H54 (cell line): ENCODE data around the gene INTU.
"Not testable (repeated sequence)": the region's sequence is repeated elsewhere in the genome, so short reads cannot be mapped to it uniquely, and the experiment has no call there.

Experiments used
- DNase-seq: peaks from one replicate; pipeline ENCODE4 v3.0.0; 2011; ENCODE audit warnings: low spot score, mixed read lengths; ENCODE audit not compliant: insufficient read length
- FAIRE-seq: peaks from 3 replicates; lab custom pipeline; 2011; peaks lifted over from hg19 to GRCh38; lab: Jason Lieb, UNC
- POLR2A ChIP-seq: IDR thresholded peaks from 2 replicates; pipeline ENCODE4 v1.6.1; 2011; ENCODE audit warnings: low read depth, mild to moderate bottlenecking, low read length

INTU gene

DNA sequence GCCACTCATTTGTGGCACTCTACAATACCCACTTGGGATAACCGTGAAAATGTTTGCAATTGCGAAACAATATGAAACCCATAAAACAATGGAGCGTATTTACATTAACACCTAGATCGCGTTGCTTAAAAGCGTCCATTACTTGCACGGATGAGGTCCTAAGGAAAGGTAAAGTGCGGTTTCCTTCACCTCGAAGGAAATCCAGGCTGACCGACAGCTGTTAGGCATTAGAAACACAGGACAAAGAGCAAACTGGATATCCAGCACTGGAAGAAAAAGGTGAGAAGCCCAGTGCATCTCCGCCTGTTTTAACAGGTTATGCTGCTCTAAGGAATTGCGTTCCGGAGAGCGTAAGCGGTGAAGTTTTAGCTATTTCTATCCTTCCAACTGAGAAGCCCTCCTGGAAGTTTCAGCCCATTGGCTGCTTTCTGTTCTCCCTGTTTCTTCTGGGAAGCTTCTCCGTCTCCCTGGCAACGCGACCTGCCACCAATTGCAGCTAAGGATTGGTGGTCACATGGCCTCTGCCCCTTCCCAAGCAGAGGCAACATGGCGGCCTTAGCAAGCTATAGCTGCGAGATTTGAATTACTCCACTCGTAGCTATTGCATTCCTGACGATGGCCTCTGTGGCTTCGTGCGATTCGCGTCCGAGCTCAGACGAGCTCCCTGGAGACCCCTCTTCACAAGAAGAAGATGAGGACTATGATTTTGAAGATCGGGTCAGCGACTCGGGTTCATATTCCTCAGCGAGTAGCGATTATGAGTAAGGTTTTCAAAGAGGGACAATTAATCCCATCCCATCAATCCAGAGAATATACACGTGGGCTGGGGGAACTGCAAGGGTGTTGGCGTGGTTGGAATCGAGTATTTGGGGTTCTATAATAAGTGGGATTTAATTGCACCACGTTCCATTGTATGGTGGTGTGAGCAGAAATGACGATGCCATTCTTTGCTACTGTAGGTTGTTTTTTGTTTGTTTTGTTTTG is at the start of gene INTU:
INTU (plus strand) TSS at position 538 of the 984 bp plus-strand sequence; CDS start at position 616, 78 bp downstream.
- DNase-seq, result peak; percentile 53
- TF ChIP-seq POLR2A, result no peak
- peak; percentile 98 for FAIRE-seq

DNA sequence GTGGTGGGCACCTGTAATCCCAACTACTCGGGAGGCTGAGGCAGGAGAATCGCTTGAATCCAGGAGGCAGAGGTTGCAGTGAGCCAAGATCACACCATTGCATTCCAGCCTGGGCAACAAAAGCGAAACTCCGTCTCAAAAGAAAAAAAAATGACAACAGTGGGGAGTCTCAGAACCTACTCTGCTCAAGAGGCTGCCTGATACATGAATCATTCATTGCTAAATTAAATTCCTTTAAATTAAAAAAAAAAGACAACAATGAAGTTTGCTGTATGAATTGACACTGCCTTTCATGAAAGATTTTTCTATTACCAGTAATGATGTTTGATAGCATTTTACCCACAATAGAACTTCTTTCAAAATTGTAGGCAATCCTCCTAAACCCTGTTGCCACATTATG is 46.3 kb upstream of the INTU start:
- FAIRE-seq, DNase-seq: not testable (repeated sequence)

DNA sequence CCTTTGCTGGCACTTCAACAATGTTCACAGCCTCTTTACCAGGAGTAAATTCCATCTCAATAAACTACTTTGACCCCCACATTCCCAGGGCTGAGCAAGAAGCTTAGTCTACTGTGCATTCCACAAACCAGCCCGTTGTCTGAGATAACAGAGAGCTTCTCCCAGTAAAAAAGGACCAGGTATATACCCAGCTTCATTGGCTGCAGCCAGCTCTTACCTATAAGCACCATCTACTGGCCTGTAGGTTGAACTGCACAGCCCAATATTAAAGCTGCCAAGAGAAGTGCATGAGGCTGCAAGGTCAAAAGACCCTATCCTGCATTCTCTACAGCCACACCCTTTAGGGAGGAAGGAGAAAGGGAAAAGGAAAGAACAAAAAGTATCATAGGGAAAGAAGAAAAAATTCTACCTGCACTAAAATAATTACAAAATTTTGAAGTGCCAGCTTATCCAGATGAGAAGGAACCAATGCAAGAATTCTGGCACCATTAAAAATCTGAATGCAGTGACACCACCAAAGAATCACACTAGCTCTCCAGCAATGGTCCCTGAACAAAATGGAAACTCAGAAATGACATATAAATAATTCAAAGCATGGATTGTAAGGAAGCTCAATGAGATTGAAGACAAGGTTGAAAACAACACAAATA is 45.7 kb upstream of the INTU start:
- DNase-seq (peak; percentile 2), FAIRE-seq (peak; percentile 86)
- TF ChIP-seq POLR2A, result no peak

DNA sequence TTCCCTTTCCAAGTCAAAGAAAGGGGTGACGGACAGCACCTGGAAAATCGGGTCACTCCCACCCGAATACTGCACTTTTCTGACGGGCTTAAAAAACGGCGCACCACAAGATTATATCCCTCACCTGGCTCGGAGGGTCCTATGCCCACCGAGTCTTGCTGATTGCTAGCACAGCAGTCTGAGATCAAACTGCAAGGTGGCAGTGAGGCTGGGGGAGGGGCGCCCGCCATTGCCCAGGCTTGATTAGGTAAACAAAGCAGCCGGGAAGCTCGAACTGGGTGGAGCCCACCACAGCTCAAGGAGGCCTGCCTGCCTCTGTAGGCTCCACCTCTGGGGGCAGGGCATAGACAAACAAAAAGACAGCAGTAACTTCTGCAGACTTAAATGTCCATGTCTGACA is 43.6 kb upstream of the INTU start:
- FAIRE-seq, DNase-seq: not testable (repeated sequence)

GRCh38 chr4:127598656-127599055 is 34.1 kb upstream of the INTU start:
- FAIRE-seq (no peak), DNase-seq (no peak)
- no peak for TF ChIP-seq POLR2A

GRCh38 chr4:127601029-127601428 is 31.7 kb upstream of the INTU start:
- TF ChIP-seq POLR2A, result no peak
- no peak for DNase-seq
- FAIRE-seq, result no peak

DNA sequence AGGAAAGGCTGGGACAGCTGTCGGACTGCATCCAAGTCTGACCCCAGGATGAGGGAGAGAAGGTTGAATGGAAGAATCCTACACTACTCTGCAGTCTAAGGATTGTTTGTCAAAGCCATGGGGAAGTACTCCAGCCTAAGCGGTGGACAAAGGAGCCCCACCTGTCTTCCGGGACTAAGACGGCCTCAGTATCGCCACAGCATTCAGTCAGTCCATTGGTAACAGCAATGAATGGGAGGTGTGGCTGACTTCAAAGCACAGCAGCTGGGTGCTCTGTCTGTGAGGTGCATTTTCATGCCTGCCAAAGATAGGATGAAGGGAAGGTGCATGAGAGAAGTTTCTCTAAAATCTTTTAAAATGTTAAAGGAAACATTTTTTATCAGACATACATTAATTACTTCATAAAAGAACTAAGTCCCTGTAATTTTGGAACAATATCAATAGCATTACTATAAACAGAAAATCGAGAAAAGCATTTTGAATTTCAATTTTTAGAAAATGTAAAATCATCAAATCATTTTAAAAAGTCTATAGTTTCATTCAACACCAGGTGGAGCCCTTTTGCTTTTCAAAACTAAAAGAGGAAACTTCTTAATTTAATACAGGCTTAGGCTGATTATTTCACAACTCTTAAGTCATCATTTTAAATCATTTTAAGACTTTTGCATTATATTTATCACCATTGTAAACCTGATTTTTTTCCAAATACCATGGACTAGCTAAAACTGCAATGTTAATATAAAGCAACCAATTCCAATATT is 27.6 kb upstream of the INTU start:
- FAIRE-seq (no peak), DNase-seq (no peak)
- no peak for TF ChIP-seq POLR2A

GRCh38 chr4:127606823-127607222 is 25.9 kb upstream of the INTU start:
- no peak for TF ChIP-seq POLR2A
- no peak for DNase-seq
- no peak for FAIRE-seq

DNA sequence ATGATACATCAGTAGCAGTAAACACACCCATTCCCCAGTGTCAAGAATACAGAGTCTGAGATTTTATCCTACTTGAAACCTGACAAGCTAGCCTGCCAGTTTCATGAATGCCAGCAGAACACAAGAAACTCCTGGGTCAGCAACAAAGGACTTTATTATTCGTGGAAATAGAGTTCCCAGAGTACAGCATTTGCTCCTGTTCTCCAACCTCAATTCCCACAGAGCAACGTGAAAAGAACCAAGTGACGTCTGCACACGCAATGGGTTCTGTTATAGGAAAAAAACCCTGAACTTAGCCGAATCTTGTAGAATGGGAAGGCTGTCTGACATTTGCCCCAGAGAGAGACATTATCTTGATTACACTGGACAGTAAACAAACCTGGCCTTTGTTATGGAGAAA is 23.3 kb upstream of the INTU start:
- DNase-seq (no peak), FAIRE-seq (no peak)
- no peak for TF ChIP-seq POLR2A

- DNase-seq (no peak), FAIRE-seq (no peak)
- TF ChIP-seq POLR2A, result no peak
Observed at GRCh38 chr4:127610488-127610887, 22.3 kb upstream of the INTU start.

DNA sequence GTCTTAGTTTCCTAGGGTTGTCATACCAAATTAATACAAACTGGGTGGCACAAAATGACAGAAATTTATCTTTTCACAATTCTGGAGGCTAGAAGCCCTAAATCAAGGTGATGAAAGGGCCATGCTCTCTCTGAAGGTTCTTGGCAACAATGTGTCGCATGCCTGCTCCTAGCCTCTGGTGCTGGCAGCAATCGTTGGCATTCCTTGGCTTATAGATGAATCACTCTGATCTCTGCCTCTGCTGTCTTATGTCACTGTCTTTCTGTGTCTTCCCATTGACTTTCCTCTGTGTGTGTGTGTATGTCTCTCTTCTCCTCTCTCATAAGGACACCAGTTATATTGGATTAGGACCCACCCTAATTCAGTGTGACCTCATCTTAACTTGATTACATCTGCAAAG is 15.9 kb upstream of the INTU start:
- FAIRE-seq, result no peak
- no peak for DNase-seq
- no peak for TF ChIP-seq POLR2A

DNA sequence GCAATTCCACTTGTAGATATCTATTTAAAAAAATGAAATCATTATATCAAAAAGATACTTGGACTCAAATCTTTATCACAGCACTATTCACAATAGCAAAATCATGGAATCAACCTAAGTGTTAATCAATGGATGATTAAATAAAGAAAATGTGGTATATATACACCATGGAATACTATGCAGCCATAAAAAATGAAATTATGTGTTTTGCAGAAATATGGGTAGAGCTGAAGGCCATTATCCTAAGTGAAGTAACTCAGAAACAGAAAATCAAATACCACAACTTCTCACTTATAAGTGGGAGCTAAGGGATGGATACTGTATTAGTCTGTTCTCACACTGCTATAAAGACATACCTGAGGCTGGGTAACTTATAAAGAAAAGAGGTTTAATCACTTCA is 14.3 kb upstream of the INTU start:
- FAIRE-seq (no peak), DNase-seq (no peak)
- no peak for TF ChIP-seq POLR2A

- DNase-seq, result no peak
- no peak for TF ChIP-seq POLR2A
- no peak for FAIRE-seq
Observed at GRCh38 chr4:127622621-127622920, 10.2 kb upstream of the INTU start.
